GM11168 (cell line): ENCODE data around the gene LILRA6.
"Not testable (repeated sequence)": the region's sequence is repeated elsewhere in the genome, so short reads cannot be mapped to it uniquely, and the experiment has no call there.

ENCODE experiments used
- in situ Hi-C: fragments of 300-500 bp; cut with MboI; formaldehyde crosslinking; loops from one replicate; pipeline ENCODE4 v1.12.0; 2022; ENCODE audit warnings: low sequenced_read_pairs; ENCODE audit not compliant: unreplicated experiment

The LILRA6 gene

DNA sequence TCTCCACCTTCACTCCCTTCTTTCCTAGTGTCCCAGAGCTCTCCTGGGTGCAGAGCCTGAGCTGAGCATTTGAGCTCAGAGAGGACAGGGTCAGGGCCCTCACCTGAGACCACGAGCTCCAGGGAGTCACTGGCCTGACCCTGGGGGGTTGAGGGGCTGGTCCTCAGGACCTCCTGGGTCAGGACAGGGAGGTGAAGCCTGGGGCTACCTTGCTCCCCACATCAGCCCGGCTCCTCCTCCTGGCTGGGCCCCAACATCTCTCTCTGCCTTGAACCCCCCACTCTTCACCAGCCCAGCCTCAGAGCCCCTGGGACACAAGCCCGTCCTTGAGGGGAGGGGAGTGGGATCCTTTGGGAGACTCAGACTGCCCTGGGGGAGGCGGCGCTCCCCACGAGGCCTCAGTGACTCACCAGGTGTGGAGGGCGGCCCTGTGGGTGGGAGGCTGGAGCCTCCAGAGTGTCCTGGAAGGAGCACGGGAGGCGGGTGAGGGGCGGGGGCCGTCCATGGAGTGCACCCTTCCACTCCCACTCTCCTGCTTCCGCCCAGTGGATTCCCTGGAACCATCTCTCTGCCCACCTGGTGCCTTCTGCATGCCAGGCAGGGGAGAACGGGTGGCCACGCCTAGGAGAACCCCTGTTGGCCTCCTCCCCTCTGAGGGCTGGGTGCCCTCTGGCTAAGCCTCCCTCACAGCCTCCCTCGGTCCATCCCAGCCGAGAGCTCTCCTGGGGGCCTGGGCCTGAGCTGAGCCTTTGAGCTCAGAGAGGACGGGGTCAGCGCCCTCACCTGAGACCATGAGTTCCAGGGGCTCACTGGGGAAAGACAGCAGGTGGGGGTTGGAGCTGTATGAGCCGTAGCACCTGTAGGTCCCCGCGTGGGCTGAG, 2.9 kb downstream of the LILRA6 start:
- in situ Hi-C loops = not testable (repeated sequence)

DNA sequence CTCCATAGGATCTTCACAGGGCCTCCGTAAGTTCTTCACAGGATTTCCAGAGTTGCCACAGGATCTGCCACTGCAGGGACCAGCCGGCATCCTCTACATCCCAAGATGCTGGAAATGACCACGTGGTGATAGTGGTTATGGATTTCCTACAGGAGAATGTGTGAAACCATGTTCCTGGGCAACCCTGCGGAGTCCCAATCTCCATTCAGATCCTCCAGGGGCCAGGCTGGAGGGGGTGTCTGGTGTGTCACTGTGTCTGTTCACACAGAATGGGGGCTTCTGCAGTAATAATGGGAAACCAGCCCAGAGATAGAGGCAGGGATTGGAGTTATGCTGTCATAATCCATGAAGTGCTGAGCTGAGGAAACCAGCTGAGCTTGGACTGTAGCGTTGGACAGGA, 8.6 kb downstream of the LILRA6 start:
- in situ Hi-C loops = loop anchor here (5.0 kb wide), 1 partner anchor 57 kb away; no protein-coding TSS in a partner anchor

DNA sequence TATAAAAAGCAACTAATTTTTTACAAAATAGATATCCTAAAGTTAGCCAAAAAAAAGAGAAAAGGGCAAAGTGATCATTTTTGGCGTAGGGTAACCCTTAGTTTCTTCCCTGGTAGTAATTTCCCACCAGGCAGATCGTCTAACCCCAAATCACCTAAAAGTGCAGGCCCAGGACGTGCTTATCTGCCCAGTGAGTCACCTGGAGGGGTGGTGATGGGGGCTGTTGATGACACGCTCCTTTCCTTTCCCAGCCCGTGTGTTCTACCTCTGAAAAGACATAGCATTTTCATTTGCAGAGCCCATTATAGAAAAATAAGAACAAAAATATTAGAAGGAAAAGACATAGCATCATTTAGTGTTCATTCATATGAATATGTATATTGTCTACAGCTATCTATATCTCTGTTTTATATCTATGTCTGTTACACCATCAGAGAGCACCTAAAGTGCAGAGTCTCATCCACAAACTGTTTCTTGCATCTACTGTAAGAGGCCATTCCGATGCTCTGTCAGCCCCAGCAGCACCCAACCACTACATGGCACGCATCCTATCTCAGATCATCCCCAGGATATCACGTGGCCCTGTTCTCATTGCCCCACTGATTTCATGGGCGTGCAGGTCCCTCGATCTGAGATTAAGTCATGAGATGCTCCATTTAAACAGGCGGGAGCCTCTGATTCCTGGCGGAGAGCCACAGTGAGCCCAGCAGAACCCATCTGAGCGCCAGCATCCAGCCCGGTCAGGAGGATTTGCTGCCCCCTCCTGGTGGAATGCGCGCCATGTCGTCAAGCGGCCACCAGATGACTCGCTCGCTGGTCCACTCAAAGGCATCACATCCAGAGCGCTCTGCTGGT, 11.3 kb downstream of the LILRA6 start:
- in situ Hi-C loops = loop anchor here (5.0 kb wide), 1 partner anchor 54 kb away; no protein-coding TSS in a partner anchor

DNA sequence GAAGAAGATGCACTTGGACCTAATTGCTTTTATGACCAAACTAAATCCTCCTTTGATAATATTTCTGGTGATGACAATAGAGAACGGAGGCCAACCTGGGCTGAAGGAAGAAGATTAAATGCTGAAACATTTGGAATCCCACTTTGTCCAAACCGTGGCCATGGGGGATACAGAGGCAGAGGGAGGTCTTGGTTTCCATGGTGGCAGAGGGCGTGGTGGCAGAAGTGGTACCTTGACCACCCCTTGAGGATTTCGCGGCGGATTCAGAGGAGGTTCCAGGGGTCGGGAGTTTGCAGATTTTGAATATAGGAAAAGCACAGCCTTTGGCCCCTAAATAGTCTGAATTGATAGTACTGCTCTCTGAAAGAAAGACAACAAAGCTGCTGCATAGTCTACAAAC, 12.6 kb downstream of the LILRA6 start:
- in situ Hi-C loops = loop anchor here (5.0 kb wide), 1 partner anchor 53 kb away; no protein-coding TSS in a partner anchor

DNA sequence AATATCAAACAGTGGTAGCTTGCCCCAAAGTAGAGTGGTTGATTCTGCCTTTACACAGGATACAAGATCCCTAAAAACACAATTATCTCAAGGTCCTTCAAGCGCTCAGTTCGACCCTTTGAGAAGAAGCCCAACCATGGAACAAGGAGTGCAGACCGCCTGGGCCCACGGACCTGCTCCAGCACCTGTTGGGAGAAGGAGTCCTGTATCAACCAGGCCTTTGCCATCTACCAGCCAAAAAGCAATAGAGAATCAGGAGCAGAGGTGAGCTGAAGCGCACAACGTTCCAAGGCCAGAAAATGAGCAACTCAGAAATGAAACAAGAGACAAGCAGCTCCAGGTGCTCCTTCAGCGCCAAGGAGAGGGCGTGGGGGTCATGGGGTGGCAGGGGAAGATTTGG, 13.4 kb downstream of the LILRA6 start:
- in situ Hi-C loops = no loop called here

DNA sequence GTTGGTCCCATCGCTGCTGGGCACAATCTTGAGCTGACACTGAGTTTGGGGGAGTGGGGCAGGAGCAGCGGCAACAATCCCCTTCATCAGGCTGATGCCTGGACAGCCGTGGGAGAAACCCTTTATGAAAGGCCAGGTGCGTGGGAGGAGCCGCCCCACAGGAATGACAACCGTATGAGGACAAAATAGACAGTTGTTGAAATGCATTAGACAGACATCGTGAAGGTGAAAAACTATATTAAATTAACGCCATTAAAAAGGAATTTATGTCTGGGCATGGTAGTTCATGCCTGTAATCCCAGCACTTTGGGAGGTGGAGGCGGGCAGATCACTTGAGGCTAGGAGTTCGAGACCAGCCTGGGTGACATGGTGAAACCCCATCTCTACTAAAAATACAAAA, 18.0 kb downstream of the LILRA6 start:
- in situ Hi-C loops = not testable (repeated sequence)

DNA sequence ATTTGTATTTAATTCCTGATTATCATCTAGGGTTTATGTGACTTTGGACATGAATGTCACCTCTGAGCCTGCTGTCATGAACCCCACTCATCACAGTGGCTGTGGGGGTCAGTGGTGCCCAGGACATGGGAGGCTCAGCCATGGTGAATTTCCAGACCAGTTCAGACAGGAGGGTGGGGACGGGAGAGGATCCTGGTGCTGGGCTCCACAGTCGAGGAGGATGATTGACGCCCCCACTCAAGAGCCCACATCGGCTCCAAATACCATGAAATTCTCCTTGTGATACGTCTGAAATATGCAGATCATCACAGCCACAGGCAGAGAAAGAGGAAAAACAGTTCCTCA, 18.7 kb downstream of the LILRA6 start:
- in situ Hi-C loops = not testable (repeated sequence)

DNA sequence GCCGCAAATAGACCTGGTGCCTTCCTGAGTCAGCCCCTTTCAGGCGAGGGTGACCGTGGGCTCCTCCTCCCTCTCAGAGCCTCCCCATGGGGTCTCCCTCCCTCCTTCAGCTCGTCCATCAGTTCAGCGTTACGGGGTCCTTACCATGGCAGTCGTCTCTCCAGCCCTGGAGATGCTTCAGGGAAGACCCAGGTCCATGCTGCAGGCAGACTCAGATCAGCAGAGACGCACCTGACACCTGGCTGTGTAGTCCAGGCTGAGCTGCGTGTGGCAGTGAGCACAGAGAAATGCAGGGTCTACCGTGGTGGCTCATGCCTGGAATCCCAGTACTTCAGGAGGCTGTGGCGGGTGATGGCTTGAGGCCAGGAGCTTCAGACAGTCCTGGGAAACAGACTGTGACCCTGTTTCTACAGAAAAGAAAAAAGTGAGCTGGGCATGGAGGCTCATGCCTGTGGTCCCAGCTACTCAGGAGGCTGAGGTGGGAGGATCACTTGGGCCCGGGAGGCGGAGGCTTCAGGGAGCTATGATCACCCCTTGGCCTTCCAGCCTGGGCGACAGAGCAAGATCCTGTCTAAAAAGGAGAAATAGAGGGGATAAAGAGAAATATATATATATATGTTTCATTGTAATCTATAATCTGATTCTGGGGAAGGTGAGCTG, 19.2 kb downstream of the LILRA6 start:
- in situ Hi-C loops = not testable (repeated sequence)

DNA sequence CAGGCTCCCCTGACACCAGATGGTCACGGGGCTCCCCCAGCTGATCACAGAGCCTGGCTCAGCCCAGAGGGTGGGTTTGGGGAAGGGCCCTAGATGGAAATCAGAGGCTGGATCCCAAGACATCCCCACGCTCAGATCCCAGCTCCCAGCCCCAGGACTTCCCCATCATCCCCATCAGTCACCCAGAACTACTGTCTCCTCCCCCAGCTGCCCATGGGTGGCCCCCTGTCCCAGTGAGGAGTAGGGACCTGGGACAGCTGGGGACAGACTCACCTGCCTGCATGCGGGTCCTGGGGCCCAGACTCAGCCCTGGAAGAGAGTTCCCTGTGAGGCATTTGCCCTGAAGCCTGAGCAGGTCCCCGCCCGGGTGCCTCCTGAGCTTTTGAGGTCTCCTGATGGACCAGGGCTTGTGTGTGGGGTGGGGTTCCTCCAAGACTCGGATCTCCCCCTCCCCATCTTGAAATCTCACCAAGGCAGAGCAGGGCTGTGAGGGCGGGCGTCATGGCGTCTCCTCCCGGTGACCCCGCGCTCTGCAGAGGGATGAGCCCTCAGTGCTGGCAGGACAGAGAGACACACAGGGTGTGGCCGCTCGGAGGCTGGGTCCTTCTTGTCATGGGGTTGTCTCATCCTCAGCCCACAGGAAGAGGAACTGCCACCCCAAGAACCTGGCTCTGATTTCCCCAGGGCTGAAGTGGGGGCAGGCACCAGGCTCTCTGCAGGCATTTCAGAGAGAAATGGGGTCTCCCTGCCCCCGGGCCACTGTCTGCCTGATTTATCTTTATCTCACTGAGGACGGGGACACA, 19.9 kb downstream of the LILRA6 start, which contains the start of gene LILRB3:
Gene LILRB3 (minus strand): TSS at position 534 of the 803 bp plus-strand sequence. CDS start 31 bp downstream, at position 503.
- in situ Hi-C loops = not testable (repeated sequence)

DNA sequence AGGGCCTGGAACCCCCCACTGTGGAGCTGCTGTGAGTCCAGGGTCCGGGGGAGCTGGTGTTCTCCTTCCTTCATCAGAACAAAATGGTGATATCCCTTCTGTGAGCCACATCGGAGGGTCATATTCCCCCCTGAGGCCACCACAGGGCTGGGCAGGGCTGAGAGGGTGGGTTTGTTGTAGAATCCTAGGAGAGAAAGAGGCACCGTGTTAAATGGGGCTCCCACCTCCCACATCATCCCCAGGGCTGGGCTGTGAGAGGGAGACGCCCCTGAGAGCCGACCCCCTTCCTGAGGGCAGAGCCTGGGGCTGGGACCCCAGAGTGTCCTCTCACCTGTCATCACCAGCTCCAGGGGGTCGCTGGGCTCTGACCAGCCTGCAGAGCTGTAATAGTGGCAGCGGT, 20.6 kb downstream of the LILRA6 start:
- in situ Hi-C loops = not testable (repeated sequence)

DNA sequence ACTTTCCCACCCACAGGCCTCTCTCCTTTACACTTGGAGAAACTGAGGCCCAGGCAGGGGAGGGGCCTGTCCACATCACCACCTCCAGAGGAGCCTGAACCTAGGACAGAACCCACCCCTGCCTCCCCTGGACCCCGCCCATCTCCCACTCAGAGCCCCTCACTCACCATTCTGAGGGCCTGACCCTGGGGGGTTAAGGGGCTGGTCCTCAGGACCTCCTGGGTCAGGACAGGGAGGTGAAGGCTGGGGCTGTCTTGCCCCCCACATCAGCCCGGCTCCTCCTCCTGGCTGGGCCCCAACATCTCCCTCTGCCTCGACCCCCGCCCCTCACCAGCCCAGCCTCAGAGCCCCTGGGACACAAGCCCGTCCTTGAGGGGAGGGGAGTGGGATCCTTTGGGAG, 22.9 kb downstream of the LILRA6 start:
- in situ Hi-C loops = not testable (repeated sequence)

DNA sequence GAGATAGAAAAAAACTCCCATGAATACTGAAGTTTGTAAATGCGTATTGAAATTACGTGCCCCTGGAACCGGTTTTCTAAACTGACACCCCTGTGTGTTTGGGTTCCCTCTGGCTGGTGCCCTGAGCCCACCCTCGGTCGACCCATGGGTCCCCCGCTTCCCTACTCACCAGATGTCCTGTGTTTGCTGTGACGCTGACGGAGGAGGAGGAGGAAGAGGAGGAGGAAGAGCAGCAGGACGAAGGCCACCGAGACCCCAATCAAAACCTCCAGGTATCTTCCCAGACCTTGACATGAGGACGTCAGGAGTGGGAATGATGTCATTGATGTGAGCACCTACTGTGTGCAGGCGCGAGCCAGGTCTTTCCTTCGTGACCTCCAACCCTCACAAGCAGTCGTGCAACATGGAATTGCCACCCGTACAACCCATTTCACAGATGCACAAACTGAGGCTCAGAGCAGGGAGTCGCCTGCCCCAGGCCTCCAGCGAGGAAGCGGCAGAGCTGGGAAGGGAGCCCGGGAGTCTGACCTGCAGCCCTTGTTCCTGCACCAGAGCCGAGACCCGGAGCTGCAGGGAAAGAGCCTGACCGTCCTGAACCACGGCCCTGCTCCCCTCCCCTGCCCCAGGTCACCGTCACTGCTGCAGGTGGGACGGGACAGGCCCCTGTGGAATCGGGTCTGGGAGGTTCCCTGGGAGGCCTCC, 23.5 kb downstream of the LILRA6 start:
- in situ Hi-C loops = no loop called here

DNA sequence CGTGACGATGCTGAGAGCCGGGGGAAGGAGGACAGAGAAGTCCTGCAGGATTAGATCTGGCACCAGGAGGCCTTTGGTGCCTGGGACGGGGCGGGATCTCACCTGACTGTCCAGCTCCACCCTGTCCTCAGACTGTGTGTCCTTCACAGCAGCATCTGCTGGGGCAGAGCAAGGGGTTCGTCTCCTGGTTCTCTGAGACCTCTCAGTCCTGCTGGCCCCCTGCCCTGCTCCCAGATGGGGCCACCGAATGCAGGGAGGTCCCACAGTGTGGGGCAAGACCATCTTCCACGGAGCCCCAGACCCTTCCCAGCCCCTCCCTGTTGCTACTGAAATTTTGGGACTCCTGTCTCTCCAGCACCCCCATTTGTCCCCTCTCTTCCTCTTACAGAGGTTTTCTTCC, 24.3 kb downstream of the LILRA6 start:
- in situ Hi-C loops = no loop called here

DNA sequence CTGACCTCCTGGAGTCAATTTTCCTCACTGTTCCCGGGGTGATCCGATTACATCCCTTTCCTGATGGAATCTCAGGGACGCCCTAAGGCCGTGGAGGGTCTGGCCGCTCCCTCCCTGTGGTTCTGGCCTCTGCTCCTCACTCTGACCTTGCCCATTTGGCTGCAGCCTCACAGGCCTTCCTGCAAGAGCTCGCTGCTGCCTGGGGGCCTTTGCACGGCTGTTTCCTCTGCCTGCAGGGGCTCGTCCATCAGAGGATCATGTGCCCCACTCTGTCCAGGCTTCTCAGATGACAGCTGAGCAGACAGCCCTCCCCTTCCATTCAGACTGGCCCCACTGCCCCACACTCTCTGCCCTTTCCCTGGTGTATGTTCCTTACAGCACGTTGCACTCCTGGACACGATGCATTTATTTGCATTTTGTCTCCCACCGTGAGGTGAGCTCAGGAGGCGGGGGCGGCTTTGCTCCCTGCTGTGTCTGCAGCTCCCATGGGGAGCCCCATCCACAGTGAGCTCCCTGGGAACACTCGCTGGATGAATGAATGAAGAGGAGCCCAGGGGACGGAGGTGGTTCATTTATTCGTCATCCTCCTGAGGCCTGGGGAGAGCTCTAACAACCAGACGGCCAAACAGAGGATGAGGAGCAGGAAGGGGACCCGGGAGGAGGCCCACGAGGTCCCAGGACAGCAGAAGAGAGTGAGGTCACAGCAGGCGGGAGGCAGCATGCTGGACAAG, 24.9 kb downstream of the LILRA6 start:
- in situ Hi-C loops = not testable (repeated sequence)

DNA sequence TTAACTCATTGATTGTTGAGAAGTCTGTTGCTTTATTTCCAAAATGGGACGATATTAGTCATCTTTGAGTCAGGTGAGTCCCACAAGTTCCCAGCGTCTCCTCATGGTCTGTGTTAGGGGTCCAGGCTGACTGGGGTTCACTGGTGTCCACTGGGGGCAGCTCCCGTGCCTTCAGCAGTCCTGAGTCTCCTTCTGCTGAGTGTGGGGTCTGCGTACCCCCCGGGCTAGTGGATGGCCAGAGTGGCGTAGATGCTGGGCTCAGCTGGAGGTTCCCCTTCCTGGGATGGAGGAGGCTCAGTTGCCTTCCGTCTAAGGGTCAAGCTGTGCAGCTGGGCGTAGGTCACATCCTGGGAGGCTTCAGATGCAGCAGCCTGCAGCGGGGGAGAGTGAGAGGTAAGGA, 25.7 kb downstream of the LILRA6 start:
- in situ Hi-C loops = no loop called here

DNA sequence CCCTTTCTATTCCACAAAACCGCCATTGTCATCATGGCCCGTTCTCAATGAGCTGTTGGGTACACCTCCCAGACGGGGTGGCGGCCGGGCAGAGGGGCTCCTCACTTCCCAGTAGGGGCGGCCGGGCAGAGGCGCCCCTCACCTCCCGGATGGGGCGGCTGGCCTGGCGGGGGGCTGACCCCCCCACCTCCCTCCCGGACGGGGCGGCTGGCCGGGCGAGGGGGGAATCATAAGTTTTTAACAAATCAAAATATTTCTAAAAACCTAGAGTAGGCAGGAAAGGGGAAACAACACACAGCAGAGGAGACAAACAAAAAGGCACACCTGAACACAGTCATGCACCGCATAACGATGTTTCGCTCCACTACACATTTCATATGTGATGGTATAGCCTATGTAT, 27.9 kb downstream of the LILRA6 start:
- in situ Hi-C loops = not testable (repeated sequence)

DNA sequence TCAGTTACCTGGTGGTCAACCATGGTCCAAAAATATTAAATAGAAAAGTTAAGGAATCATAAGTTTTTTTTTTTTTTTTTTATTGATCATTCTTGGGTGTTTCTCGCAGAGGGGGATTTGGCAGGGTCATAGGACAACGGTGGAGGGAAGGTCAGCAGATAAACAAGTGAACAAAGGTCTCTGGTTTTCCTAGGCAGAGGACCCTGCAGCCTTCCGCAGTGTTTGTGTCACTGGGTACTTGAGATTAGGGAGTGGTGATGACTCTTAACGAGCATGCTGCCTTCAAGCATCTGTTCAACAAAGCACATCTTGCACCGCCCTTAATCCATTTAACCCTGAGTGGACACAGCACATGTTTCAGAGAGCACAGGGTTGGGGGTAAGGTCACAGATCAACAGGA, 28.4 kb downstream of the LILRA6 start:
- in situ Hi-C loops = not testable (repeated sequence)

DNA sequence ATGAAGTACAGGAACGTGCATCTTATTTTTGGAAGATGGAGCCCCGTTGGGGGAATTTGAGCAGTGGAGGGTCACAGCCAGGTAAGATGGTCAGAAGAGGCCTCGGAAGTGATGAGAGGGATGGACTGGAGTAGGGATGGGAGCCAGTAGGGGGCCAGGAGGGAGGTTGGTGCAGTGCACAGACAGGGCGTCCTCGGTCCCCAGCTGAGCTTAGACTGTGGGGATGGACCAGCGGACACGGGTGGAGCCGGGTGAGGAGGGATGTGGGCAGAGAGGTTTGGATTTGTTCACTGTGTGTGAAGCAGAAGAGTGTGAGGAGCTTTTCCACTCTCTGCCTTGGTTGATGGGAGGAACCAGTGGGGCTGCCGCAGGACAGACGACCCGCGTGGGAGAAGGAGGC, 31.4 kb downstream of the LILRA6 start:
- in situ Hi-C loops = no loop called here
